Measurements from ENCODE around the gene PTPRN2.
"Not testable (repeated sequence)": the region's sequence is repeated elsewhere in the genome, so short reads cannot be mapped to it uniquely, and the experiment has no call there.

The PTPRN2 gene

GRCh38 chr7:157707983-157708918 lies 879.4 kb downstream of the PTPRN2 start:
- DNase-seq, result no peak

GRCh38 chr7:157704365-157704764 lies 883.3 kb downstream of the PTPRN2 start:
- DNase-seq, result no peak

DNA sequence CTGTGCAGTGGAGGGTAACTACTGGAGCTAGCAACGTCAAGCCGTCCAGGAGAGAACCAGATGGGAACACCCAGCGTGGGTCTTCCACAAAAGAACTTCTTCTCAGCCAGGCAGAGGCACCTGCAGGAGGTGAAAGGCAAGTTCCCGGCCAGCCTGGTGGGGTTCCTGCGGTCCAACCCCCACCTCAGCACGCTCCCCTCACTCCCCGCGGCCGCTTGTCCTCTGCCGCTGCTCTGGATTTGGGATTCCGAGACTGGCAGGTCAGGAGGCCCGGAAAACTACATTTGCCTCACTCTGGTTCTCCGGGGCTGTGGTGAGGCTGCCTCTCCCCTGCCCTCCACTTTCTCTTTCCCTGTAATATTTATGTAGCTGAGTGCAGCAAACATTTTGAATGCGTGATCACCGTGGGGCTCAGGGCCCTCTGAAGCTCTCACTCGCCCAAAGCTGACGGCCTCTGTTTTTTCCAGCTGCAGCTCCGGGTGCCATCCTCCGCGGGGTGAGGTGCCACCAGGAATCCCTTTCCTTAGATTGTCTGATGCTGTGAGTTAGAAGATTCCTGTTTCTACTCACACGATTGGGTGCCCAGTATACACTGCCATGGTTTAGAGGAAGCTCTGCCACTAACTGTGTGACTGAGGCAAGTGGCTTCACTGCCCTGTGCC lies 884.0 kb downstream of the PTPRN2 start:
- no peak for DNase-seq

GRCh38 chr7:157703131-157703530 lies 884.5 kb downstream of the PTPRN2 start:
- DNase-seq, result no peak

GRCh38 chr7:157702311-157703023 lies 885.2 kb downstream of the PTPRN2 start:
- no peak for DNase-seq

- not testable (repeated sequence) for DNase-seq
Observed at GRCh38 chr7:157701395-157702180, 886.0 kb downstream of the PTPRN2 start.

DNA sequence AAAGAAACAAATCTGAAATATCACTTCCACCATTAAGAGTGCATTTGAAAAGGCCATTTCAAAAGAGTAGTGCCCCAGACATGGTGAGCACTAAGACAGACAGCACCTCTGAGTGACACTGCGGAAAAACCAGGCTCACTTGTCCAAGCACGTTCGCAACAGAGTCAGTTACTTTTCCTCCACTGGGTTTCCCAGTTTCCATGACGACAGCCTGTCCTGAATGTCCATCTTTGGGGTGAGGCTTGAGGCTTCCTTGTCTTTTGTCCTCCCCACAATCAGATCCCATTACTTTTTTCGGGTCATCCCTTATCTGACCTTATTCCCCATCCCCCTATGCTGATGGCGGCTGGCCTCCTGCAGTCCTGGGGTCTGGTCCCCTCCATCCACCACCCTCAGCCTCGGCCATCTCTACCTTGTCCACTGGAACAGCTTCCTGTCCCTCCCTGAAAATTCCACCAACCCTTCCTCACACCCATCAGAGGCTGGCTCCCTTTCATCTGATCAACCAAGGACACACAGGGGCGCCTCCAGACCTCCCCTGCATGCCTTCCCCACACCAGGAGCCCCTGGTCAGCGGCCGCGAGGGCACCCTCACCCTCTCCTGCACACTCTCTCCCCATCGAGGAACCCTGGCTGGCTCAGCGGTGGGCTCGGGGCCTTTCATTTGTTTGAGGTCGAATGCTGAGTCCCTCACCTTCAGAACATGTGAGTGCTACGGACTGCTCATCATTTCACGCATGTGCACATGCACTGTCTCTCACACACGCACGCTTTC lies 887.2 kb downstream of the PTPRN2 start:
- no peak for DNase-seq

GRCh38 chr7:157699357-157700013 lies 888.1 kb downstream of the PTPRN2 start:
- DNase-seq, result no peak

DNA sequence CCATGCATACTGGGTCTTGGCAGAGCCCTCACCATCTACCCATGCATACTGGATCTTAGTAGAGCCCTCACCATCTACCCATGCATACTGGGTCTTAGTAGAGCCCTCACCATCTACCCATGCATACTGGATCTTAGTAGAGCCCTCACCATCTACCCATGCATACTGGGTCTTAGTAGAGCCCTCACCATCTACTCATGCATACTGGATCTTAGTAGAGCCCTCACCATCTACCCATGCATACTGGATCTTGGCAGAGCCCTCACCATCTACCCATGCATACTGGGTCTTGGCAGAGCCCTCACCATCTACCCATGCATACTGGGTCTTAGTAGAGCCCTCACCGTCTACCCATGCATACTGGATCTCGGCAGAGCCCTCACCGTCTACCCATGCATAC lies 890.3 kb downstream of the PTPRN2 start:
- DNase-seq, result not testable (repeated sequence)

DNA sequence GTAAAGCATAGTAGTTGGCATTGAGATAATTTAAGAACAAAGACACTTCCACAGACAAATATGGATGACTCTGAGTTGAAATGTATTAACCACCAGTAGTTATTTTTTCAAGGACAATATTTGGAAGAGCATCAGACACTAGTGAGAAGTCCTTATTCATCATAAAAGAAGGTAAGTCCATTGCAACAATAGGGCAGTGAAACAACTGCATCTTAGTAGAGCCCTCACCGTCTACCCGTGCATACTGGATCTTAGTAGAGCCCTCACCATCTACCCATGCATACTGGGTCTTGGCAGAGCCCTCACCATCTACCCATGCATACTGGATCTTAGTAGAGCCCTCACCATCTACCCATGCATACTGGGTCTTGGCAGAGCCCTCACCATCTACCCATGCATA lies 892.0 kb downstream of the PTPRN2 start:
- DNase-seq, result not testable (repeated sequence)

DNA sequence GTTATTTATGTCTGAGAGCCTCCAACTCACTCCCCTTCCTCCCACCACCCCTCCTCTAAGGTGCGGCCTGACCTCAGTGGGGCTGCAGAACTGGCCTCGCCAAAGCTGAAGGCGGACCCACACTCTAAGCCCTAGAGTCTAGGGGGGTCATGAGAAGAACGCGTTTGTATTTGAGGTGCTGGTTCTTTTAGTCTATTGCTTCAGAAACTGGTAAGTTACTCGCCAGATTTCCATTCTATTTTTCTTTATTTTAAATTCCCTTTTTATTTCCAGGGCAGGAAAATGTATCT lies 893.3 kb downstream of the PTPRN2 start:
- no peak for DNase-seq

DNA sequence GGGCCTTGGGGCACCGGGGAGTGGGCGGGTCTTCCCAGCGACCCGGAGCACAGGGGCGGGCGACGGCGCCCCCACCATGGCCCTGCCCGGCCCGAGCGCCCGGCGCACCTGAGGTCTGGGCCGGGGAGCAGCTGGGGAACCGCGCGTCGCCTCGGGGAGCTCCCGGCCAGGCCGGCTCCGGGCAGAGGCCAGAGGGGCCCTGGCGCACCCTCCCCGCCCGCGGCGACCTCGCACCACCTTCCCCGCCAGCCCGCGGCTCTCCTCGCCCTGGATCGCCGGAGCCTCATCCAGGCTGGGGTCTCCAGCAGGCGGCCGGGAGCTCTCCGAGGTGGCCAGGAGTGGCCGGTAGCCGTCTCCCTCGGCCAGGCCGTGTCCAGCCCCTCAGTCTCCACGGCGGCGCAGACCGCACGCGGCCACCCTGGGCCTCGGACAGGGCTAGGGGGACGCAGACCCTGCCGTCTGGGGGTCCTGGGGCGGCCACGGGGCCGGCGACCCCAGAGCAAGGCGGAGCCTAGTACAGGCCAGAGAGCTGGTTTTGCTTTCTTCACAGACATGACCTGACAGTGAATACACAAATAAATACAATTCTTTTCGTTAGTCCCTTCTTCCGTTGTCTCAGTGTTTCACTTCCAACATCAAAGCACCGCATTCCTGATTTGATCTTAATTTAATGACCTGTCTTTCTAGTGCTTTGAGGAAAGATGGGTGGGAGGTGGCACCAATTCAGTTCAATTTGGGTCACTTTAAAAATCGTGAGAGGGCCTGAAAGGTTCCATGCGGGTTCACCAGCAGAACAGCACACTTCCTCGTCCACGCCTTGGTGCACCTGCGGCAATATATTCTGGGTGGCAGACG lies 893.9 kb downstream of the PTPRN2 start:
- DNase-seq, result no peak

DNA sequence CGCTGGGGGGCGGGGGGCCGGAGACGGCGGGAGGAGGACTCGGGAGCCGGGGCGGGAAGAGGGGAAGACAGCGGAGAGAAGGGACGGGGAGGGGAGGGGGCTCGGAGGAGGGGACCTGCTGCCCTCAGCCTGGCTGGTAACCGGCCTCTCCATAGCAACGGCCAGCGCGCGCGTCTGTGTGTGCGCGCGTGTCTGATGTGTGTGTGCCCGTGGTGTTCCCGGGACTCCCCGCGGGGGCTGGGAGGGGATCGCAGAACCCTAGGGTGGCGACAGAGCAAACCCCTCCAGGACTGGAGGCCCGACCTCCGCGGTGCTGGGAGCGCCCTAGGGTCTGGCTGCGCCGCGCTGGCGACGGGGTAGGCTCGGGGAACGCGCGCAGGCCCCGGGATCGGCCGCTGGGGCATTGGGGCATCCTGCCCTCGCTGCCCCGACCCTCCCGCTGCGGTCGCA lies 894.5 kb downstream of the PTPRN2 start:
- no peak for DNase-seq

DNA sequence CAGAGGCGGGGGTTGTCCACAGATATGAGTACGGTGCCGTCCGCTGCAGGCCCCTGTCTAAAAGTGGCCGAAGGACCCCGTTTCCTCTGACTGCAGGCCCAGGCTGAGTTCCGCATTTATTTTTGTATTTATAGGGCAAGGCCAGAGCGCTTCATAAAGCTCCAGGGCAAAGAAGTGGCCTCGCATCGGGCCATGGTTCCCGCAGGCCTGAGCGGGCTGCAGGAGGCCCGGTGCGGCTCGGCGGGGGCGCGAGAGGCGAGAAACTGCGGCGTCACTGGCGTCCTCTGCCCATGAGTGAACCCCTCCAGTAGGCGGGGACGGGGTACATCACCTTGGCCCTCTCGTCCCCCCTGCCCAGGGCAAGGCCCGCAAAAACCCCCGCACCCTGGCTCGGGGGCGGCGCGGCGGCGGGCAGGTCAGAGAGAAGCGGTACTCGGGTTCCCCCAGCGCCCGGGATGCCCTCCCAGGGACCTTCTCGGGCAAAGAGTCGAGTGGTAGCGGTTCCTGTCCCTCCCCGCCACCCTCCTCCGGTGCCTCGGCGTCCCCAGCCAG lies 895.1 kb downstream of the PTPRN2 start:
- no peak for DNase-seq

DNA sequence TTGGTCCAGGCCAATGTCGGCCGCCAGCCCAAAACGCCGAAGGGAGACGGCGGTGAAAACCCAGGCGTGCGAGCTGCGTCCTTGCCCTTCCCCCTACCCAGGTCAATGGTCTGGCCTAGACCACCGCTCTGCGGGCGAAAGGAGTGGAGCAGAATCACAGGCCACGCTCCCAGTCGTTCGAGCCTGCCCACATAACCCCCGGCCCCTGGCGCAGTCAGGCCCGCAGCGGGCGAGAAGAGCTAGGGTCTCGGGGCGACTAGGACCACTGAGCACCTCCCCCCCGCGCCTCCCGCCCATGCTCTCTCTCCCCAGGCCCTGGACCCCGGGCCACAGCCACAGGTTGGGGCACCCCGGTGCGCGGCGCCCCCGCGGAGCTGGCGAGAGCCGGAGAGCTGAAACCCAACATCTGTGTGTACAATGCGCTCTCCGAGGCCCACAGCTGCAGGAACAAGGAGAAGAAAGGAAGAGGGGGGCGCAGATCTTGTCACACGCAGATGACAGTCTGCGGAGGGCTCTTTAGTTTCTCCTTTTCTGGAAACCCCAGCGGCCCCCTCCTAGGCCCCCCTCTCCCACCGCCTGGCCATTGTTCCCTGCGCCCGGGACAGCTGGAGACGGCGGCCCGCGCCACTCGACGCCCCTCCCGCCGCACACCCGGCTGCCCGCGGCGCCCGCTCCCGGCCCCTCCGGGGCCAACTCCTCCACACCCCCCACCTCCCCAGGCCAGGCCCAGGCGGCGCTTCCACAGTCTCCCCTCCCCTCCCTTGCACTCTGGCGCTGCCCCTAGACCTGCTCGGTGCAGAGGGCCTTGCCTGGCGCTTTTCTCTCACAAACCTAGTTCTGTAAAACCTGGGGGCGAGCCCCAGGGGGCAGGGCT lies 895.8 kb downstream of the PTPRN2 start:
- DNase-seq, result no peak

- DNase-seq, result peak; percentile 38
Observed at GRCh38 chr7:157690833-157691585, 896.6 kb downstream of the PTPRN2 start.

GRCh38 chr7:157690058-157690832 lies 897.4 kb downstream of the PTPRN2 start:
- no peak for DNase-seq

Data from fibroblast of upper back skin (primary cell).